Measurements from ENCODE around the gene DOC2A.

DNA sequence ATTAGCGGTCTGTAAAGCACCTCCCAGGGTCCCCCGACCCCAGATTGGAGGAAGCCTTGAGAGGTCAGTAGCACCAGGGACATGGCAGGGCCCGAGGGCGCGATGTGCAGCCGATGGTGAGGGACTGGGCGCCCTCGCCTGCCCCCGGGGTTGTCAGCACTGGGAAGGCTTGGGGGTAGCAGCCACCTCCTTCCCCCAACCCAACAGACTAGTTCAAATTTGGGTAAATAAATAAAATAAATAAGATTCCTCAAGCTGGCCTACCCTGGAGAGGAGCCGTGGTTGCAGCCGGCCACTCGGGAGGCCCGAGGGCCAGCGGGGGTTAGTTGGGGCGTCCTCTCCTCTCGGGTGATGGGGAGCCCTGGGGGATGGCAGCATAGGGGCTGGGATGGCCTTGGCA lies 13.6 kb upstream of the DOC2A start:
- TF ChIP-seq CTCF (tag by site-specific recombination; IDR thresholded peaks at IDR 0.05) (no peak), ZNF311 (tag by site-specific recombination; IDR thresholded peaks at IDR 0.05; ENCODE audit: borderline replicate concordance) (no peak), BCL11B (tag by site-specific recombination; IDR thresholded peaks at IDR 0.05; ENCODE audit: low read depth) (no peak)
